Measurements from ENCODE around the gene CHRNA9. TPM values are rescaled to one million over a fixed set of nuclear protein-coding genes. Genes with fewer than 3 reads are reported as not detected.
A peak's percentile ranks its signal among the peaks of the same experiment; 100 is the strongest.
"Not testable (repeated sequence)": the region's sequence is repeated elsewhere in the genome, so short reads cannot be mapped to it uniquely, and the experiment has no call there.

Gene CHRNA9
- total RNA-seq, 1 experiment from 2014 or later, result 1.5 TPM

- no peak for DNase-seq (ENCODE audit: low read depth)
Measured at GRCh38 chr4:40388239-40388638, 53.1 kb downstream of the CHRNA9 start.

- no peak for DNase-seq (ENCODE audit: low read depth)
Measured at GRCh38 chr4:40389986-40390385, 54.9 kb downstream of the CHRNA9 start.

GRCh38 chr4:40392241-40392640 is 57.1 kb downstream of the CHRNA9 start:
- not testable (repeated sequence) for DNase-seq (ENCODE audit: low read depth)

- no peak for DNase-seq (ENCODE audit: low read depth)
Measured at GRCh38 chr4:40394236-40394635, 59.1 kb downstream of the CHRNA9 start.

GRCh38 chr4:40395166-40395900 is 60.2 kb downstream of the CHRNA9 start:
- DNase-seq (ENCODE audit: low read depth), result no peak

GRCh38 chr4:40395908-40396793 is 61.0 kb downstream of the CHRNA9 start:
- DNase-seq (ENCODE audit: low read depth), result peak; percentile 36

GRCh38 chr4:40399578-40399977 is 64.4 kb downstream of the CHRNA9 start:
- no peak for DNase-seq (ENCODE audit: low read depth)

- DNase-seq (ENCODE audit: low read depth), result no peak
Measured at GRCh38 chr4:40401096-40401495, 66.0 kb downstream of the CHRNA9 start.

GRCh38 chr4:40401631-40402030 is 66.5 kb downstream of the CHRNA9 start:
- DNase-seq (ENCODE audit: low read depth), result no peak

GRCh38 chr4:40402556-40402955 is 67.4 kb downstream of the CHRNA9 start:
- no peak for DNase-seq (ENCODE audit: low read depth)

GRCh38 chr4:40403081-40403480 is 67.9 kb downstream of the CHRNA9 start:
- DNase-seq (ENCODE audit: low read depth), result no peak

Other genes with a start within 250 kb of the CHRNA9 start
- gene RHOH, start 138.3 kb upstream of the CHRNA9 start, total RNA-seq (2014; rRNA removed; shearing (Covaris generic)), result not detected in 2 replicates

All from M059J (cell line).